CD4-positive, alpha-beta memory T cell (primary cell): Measurements from ENCODE around the gene ARVCF. TPM values are rescaled to one million over a fixed set of nuclear protein-coding genes. Genes with fewer than 3 reads are reported as not detected.

Experiments used
- CTCF ChIA-PET: fragments of 350-600 bp; sonication (Branson Sonifier 250); formaldehyde crosslinking; loops from one replicate; lab custom pipeline; 2021; ENCODE audit warnings: inconsistent platforms; ENCODE audit not compliant: partially characterized antibody; lab: Charles Lee
- POLR2A ChIA-PET: fragments of 350-600 bp; sonication (Branson Sonifier 250); formaldehyde crosslinking; loops from one replicate; lab custom pipeline; 2021; ENCODE audit not compliant: partially characterized antibody; lab: Charles Lee
- DNase-seq, 5 donors: peaks; one replicate each; pipeline versions ENCODE4 v3.0.0 to v3.0.0-alpha.2; 2020 to 2022; ENCODE audit warnings: mixed read lengths in 1 of 5
- H3K27ac ChIP-seq: one replicate; pipeline ENCODE4 v1.7.0; 2013; ENCODE audit warnings: low read depth, low read length
- H3K27me3 ChIP-seq: 2 replicates; pipeline ENCODE4 v1.7.0; 2013; ENCODE audit warnings: mild to moderate bottlenecking, low read length, moderate library complexity; ENCODE audit not compliant: insufficient read depth
- H3K36me3 ChIP-seq: 2 replicates; pipeline ENCODE4 v1.7.0; 2013; ENCODE audit warnings: mild to moderate bottlenecking, low read length, moderate library complexity; ENCODE audit not compliant: insufficient read depth
- H3K4me1 ChIP-seq: 2 replicates; pipeline ENCODE4 v1.7.0; 2013; ENCODE audit warnings: mild to moderate bottlenecking, low read length, moderate library complexity; ENCODE audit not compliant: insufficient read depth
- H3K4me3 ChIP-seq, 2 donors: one replicate each; pipeline ENCODE4 v1.7.0; 2013; ENCODE audit warnings: low read length in 2 of 2, mild to moderate bottlenecking in 1 of 2
- H3K9me3 ChIP-seq, 2 donors: one replicate each; pipeline ENCODE4 v1.7.0; 2013; ENCODE audit warnings: low read length in 2 of 2, control low read depth in 1 of 2; ENCODE audit not compliant: control insufficient read depth in 1 of 2
- H3K27ac Mint-ChIP-seq, 7 donors: one replicate each; pipeline ENCODE4 v1.8.0; 2020 to 2021; ENCODE audit warnings: mixed read lengths in 7 of 7, mild to moderate bottlenecking in 6 of 7, inconsistent platforms in 3 of 7, moderate library complexity in 3 of 7
- H3K27me3 Mint-ChIP-seq, 2 donors: one replicate each; pipeline ENCODE4 v1.8.0; 2020 to 2021; ENCODE audit warnings: mixed read lengths in 2 of 2
- H3K36me3 Mint-ChIP-seq, 2 donors: one replicate each; pipeline ENCODE4 v1.8.0; 2020 to 2021; ENCODE audit warnings: mixed read lengths in 2 of 2, inconsistent platforms in 1 of 2, mild to moderate bottlenecking in 1 of 2
- H3K4me1 Mint-ChIP-seq, 4 donors: one replicate each; pipeline ENCODE4 v1.8.0; 2020 to 2021; ENCODE audit warnings: mixed read lengths in 4 of 4, mild to moderate bottlenecking in 1 of 4
- H3K4me3 Mint-ChIP-seq, 8 donors: one replicate each; pipeline ENCODE4 v1.8.0; 2020 to 2021; ENCODE audit warnings: mixed read lengths in 8 of 8, mild to moderate bottlenecking in 7 of 8, moderate library complexity in 6 of 8, inconsistent platforms in 3 of 8
- H3K9me3 Mint-ChIP-seq, 8 donors: one replicate each; pipeline ENCODE4 v1.8.0; 2020 to 2021; ENCODE audit warnings: mixed read lengths in 8 of 8, mild to moderate bottlenecking in 5 of 8, inconsistent platforms in 3 of 8, moderate library complexity in 1 of 8
- intact Hi-C: fragments of 100-400 bp; cut with micrococcal nuclease; formaldehyde crosslinking; loops from one replicate; pipeline ENCODE4 v1.15.1; 2023
- polyA plus RNA-seq, 2 donors: library from polyadenylated mRNA; unstranded; fragments of 300-500 nt; fragmentation: Illumina TruSeq; gene quantifications; one replicate each; pipeline ENCODE4 v1.2.3, GENCODE V29; 2021
- total RNA-seq, 2 experiments: library from RNA; stranded (reverse); gene quantifications; one replicate each; pipeline ENCODE4 v1.2.3, GENCODE V29; 2021

Gene ARVCF
- total RNA-seq: 1 to 10 TPM; 3.5 to 4.2 TPM
- under 1 TPM in 1 of 2 donors, not detected in 1; 0.28 TPM for polyA plus RNA-seq

GRCh38 chr22:20016734-20017621, at the start of gene ARVCF:
ARVCF (minus strand) TSS chr22:20016823; CDS start chr22:19990794, 26,029 bp downstream.
- Mint-ChIP-seq H3K4me1 (peaks cover 7 to 36% (median 20%) of the 10 kb centered on the region in 4 donors), H3K9me3 (no peaks in the 10 kb centered on the region), H3K27me3 (peaks cover 0 to 2% of the 10 kb centered on the region in 2 donors), H3K4me3 (peak within 1 kb of the TSS; percentile 86 to 92 (median 90)), H3K36me3 (peaks cover 0 to 6% of the 10 kb centered on the region in 2 donors), H3K27ac (peak within 1 kb of the TSS in 6 of 7 donors; percentile 8 to 67 (median 59))
- ChIA-PET CTCF (no interaction called here), POLR2A (interaction anchor here (1.2 kb wide), 1 partner anchor 222 kb away, joined by 3 read pairs; no protein-coding TSS in a partner anchor)
- Histone ChIP-seq H3K27me3 (no peaks in the 10 kb centered on the region), H3K9me3 (no peaks in the 10 kb centered on the region), H3K27ac (peak within 1 kb of the TSS; percentile 17), H3K4me3 (peak within 1 kb of the TSS; percentile 77 to 83), H3K36me3 (no peaks in the 10 kb centered on the region), H3K4me1 (peaks cover 35% of the 10 kb centered on the region)
- DNase-seq: peak; percentile 89 to 94 (median 90)
- intact Hi-C loops: loop anchor here (1.0 kb wide), 1 partner anchor 100 kb away; the partner anchor contains the start of gene TRMT2A

- peaks cover 6 to 20% of the 10 kb centered on the region in 2 donors for H3K36me3 Mint-ChIP-seq
- Histone ChIP-seq H3K27ac (no peak overlapping the region), H3K9me3 (no peaks in the 10 kb centered on the region), H3K4me3 (no peak overlapping the region), H3K27me3 (no peaks in the 10 kb centered on the region), H3K36me3 (peaks cover 27% of the 10 kb centered on the region), H3K4me1 (no peaks in the 10 kb centered on the region)
- H3K27ac Mint-ChIP-seq: no peak overlapping the region
- peaks cover 0 to 2% (median 0%) of the 10 kb centered on the region in 4 donors for H3K4me1 Mint-ChIP-seq
- DNase-seq: no peak
- POLR2A ChIA-PET: no interaction called here
- no peaks in the 10 kb centered on the region for H3K27me3 Mint-ChIP-seq
- H3K9me3 Mint-ChIP-seq: peaks cover 0 to 2% (median 0%) of the 10 kb centered on the region in 8 donors
- CTCF ChIA-PET: no interaction called here
- H3K4me3 Mint-ChIP-seq: no peak overlapping the region
- intact Hi-C loops: no loop called here
These were observed 49.4 kb upstream of the ARVCF start for GRCh38 chr22:20065896-20066616.

- Histone ChIP-seq H3K36me3 (peaks cover 35% of the 10 kb centered on the region), H3K4me3 (no peak overlapping the region), H3K9me3 (no peaks in the 10 kb centered on the region), H3K27me3 (no peaks in the 10 kb centered on the region), H3K4me1 (peaks cover 5% of the 10 kb centered on the region), H3K27ac (no peak overlapping the region)
- no peak for DNase-seq
- CTCF ChIA-PET: no interaction called here
- Mint-ChIP-seq H3K4me3 (no peak overlapping the region), H3K4me1 (peaks cover 0 to 2% (median 0%) of the 10 kb centered on the region in 4 donors), H3K36me3 (peaks cover 6 to 26% of the 10 kb centered on the region in 2 donors), H3K27ac (no peak overlapping the region), H3K27me3 (no peaks in the 10 kb centered on the region), H3K9me3 (peaks cover 0 to 3% (median 0%) of the 10 kb centered on the region in 8 donors)
- intact Hi-C loops: no loop called here
- POLR2A ChIA-PET: no interaction called here
These were observed 48.1 kb upstream of the ARVCF start for GRCh38 chr22:20064545-20065262.

- Histone ChIP-seq H3K36me3 (peaks cover 35% of the 10 kb centered on the region), H3K9me3 (no peaks in the 10 kb centered on the region), H3K27ac (no peak overlapping the region), H3K27me3 (no peaks in the 10 kb centered on the region), H3K4me1 (peaks cover 5% of the 10 kb centered on the region), H3K4me3 (no peak overlapping the region)
- ChIA-PET CTCF (no interaction called here), POLR2A (no interaction called here)
- H3K4me1 Mint-ChIP-seq: peaks cover 0 to 6% (median under 1%) of the 10 kb centered on the region in 4 donors
- intact Hi-C loops: no loop called here
- peaks cover 0 to 3% (median 0%) of the 10 kb centered on the region in 8 donors for H3K9me3 Mint-ChIP-seq
- H3K27ac Mint-ChIP-seq: no peak overlapping the region
- H3K36me3 Mint-ChIP-seq: peaks cover 7 to 30% of the 10 kb centered on the region in 2 donors
- DNase-seq: no peak
- no peak overlapping the region for H3K4me3 Mint-ChIP-seq
- H3K27me3 Mint-ChIP-seq: no peaks in the 10 kb centered on the region
These were observed 47.5 kb upstream of the ARVCF start for GRCh38 chr22:20064140-20064480.

- Mint-ChIP-seq H3K27me3 (no peaks in the 10 kb centered on the region), H3K27ac (no peak overlapping the region)
These were observed 46.9 kb upstream of the ARVCF start for GRCh38 chr22:20063271-20064139.

GRCh38 chr22:20062766-20063083, 46.1 kb upstream of the ARVCF start:
- peaks cover 16 to 43% of the 10 kb centered on the region in 2 donors for H3K36me3 Mint-ChIP-seq
- no peak overlapping the region for H3K27ac Mint-ChIP-seq
- Histone ChIP-seq H3K27me3 (no peaks in the 10 kb centered on the region), H3K4me1 (peaks cover 5% of the 10 kb centered on the region), H3K9me3 (no peaks in the 10 kb centered on the region), H3K27ac (no peak overlapping the region), H3K36me3 (peaks cover 36% of the 10 kb centered on the region), H3K4me3 (no peak overlapping the region)
- H3K4me3 Mint-ChIP-seq: no peak overlapping the region
- DNase-seq: no peak
- ChIA-PET POLR2A (no interaction called here), CTCF (no interaction called here)
- H3K9me3 Mint-ChIP-seq: peaks cover 0 to 3% (median 0%) of the 10 kb centered on the region in 8 donors
- peaks cover 0 to 9% (median 2%) of the 10 kb centered on the region in 4 donors for H3K4me1 Mint-ChIP-seq
- no peaks in the 10 kb centered on the region for H3K27me3 Mint-ChIP-seq
- intact Hi-C loops: no loop called here

More at GRCh38 chr22:20063271-20064139, 46.9 kb upstream of the ARVCF start:
- H3K27me3 ChIP-seq: no peaks in the 10 kb centered on the region
- ChIA-PET CTCF (no interaction called here), POLR2A (no interaction called here)
- no peak overlapping the region for H3K27ac ChIP-seq
- H3K9me3 Mint-ChIP-seq: peaks cover 0 to 3% (median 0%) of the 10 kb centered on the region in 8 donors
- no peak overlapping the region for H3K4me3 Mint-ChIP-seq
- H3K4me3 ChIP-seq: no peak overlapping the region
- H3K36me3 ChIP-seq: peaks cover 35% of the 10 kb centered on the region
- peaks cover 5% of the 10 kb centered on the region for H3K4me1 ChIP-seq
- no peak for DNase-seq
- intact Hi-C loops: no loop called here
- H3K9me3 ChIP-seq: no peaks in the 10 kb centered on the region
- H3K36me3 Mint-ChIP-seq: peaks cover 11 to 36% of the 10 kb centered on the region in 2 donors
- H3K4me1 Mint-ChIP-seq: peaks cover 0 to 9% (median 2%) of the 10 kb centered on the region in 4 donors
